Measurements from ENCODE around the gene MRPL32.

DNA sequence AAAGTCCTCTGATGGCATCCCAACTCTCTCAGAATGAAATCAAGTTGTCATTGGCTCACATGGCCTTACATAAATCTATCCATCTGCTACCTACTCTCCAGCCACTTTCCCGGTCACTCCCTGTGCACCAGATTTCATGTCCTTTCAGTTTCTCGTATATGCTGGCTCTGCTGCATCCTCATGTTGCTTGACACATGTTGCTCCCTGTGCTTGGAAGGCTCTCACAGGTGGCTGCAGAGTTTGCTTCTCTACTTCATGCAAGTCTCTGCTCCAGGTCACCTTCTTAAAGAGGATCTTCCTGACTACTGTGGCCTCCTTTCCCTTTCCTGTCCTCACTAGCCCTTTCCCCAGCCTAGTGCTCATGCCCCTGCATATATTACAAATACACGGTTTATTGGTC is 48.3 kb downstream of the MRPL32 start:
- TF ChIP-seq, protein P1, sequence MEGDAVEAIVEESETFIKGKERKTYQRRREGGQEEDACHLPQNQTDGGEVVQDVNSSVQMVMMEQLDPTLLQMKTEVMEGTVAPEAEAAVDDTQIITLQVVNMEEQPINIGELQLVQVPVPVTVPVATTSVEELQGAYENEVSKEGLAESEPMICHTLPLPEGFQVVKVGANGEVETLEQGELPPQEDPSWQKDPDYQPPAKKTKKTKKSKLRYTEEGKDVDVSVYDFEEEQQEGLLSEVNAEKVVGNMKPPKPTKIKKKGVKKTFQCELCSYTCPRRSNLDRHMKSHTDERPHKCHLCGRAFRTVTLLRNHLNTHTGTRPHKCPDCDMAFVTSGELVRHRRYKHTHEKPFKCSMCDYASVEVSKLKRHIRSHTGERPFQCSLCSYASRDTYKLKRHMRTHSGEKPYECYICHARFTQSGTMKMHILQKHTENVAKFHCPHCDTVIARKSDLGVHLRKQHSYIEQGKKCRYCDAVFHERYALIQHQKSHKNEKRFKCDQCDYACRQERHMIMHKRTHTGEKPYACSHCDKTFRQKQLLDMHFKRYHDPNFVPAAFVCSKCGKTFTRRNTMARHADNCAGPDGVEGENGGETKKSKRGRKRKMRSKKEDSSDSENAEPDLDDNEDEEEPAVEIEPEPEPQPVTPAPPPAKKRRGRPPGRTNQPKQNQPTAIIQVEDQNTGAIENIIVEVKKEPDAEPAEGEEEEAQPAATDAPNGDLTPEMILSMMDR (IDR thresholded peaks at IDR 0.05) = no peak
- TF ChIP-seq POLR2AphosphoS5 (IDR thresholded peaks at IDR 0.05; ENCODE audit: low read depth, low read length) = no peak
- TF ChIP-seq SIN3A (IDR thresholded peaks at IDR 0.05; ENCODE audit: borderline replicate concordance, insufficient read depth, low read depth, low read length) = no peak
- TF ChIP-seq, protein P2, sequence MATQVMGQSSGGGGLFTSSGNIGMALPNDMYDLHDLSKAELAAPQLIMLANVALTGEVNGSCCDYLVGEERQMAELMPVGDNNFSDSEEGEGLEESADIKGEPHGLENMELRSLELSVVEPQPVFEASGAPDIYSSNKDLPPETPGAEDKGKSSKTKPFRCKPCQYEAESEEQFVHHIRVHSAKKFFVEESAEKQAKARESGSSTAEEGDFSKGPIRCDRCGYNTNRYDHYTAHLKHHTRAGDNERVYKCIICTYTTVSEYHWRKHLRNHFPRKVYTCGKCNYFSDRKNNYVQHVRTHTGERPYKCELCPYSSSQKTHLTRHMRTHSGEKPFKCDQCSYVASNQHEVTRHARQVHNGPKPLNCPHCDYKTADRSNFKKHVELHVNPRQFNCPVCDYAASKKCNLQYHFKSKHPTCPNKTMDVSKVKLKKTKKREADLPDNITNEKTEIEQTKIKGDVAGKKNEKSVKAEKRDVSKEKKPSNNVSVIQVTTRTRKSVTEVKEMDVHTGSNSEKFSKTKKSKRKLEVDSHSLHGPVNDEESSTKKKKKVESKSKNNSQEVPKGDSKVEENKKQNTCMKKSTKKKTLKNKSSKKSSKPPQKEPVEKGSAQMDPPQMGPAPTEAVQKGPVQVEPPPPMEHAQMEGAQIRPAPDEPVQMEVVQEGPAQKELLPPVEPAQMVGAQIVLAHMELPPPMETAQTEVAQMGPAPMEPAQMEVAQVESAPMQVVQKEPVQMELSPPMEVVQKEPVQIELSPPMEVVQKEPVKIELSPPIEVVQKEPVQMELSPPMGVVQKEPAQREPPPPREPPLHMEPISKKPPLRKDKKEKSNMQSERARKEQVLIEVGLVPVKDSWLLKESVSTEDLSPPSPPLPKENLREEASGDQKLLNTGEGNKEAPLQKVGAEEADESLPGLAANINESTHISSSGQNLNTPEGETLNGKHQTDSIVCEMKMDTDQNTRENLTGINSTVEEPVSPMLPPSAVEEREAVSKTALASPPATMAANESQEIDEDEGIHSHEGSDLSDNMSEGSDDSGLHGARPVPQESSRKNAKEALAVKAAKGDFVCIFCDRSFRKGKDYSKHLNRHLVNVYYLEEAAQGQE (IDR thresholded peaks at IDR 0.05; ENCODE audit: insufficient read depth in 1 of 2, low read depth in 2 of 2, low read length in 1 of 2) = no peak
- no peak for TF ChIP-seq TCF7L2 (IDR thresholded peaks at IDR 0.05; ENCODE audit: low read depth, low read length)
